NCI-H510A treated with DMSO at 0.1 percent for 48 hours (cell line): ENCODE measurements around the gene ALK.

Experiments used
- DNase-seq: peaks from one replicate; lab custom pipeline; 2025; lab: John Stamatoyannopoulos, UW

The ALK gene

GRCh38 chr2:29607038-29607420 lies 314.4 kb downstream of the ALK start:
- DNase-seq: no peak

GRCh38 chr2:29606104-29607037 lies 315.0 kb downstream of the ALK start:
- DNase-seq: no peak

- no peak for DNase-seq
These were observed 318.0 kb downstream of the ALK start for GRCh38 chr2:29603341-29603740.

GRCh38 chr2:29601872-29602271 lies 319.5 kb downstream of the ALK start:
- no peak for DNase-seq

GRCh38 chr2:29601321-29601720 lies 320.1 kb downstream of the ALK start:
- no peak for DNase-seq

- DNase-seq: no peak
These were observed 321.4 kb downstream of the ALK start for GRCh38 chr2:29599946-29600345.

GRCh38 chr2:29598978-29599377 lies 322.4 kb downstream of the ALK start:
- no peak for DNase-seq

GRCh38 chr2:29597035-29597434 lies 324.4 kb downstream of the ALK start:
- no peak for DNase-seq

GRCh38 chr2:29596584-29596983 lies 324.8 kb downstream of the ALK start:
- peak; percentile 31 for DNase-seq

GRCh38 chr2:29591600-29591999 lies 329.8 kb downstream of the ALK start:
- DNase-seq: no peak

GRCh38 chr2:29590211-29590610 lies 331.2 kb downstream of the ALK start:
- DNase-seq: no peak

GRCh38 chr2:29589440-29590103 lies 331.8 kb downstream of the ALK start:
- peak; percentile 31 for DNase-seq

- no peak for DNase-seq
These were observed 333.8 kb downstream of the ALK start for GRCh38 chr2:29587402-29588190.

GRCh38 chr2:29586919-29587318 lies 334.5 kb downstream of the ALK start:
- DNase-seq: no peak

GRCh38 chr2:29583548-29584156 lies 337.7 kb downstream of the ALK start:
- DNase-seq: no peak

GRCh38 chr2:29583104-29583503 lies 338.3 kb downstream of the ALK start:
- no peak for DNase-seq

- no peak for DNase-seq
These were observed 339.3 kb downstream of the ALK start for GRCh38 chr2:29582062-29582461.

- DNase-seq: no peak
These were observed 341.2 kb downstream of the ALK start for GRCh38 chr2:29580223-29580622.

GRCh38 chr2:29579495-29580169 lies 341.8 kb downstream of the ALK start:
- no peak for DNase-seq

- DNase-seq: no peak
These were observed 343.2 kb downstream of the ALK start for GRCh38 chr2:29578084-29578598.

- DNase-seq: no peak
These were observed 345.2 kb downstream of the ALK start for GRCh38 chr2:29576231-29576630.
